NCI-H2029 treated with DMSO at 0.1 percent for 48 hours (cell line): ENCODE results near the gene KRTAP12-1.
"Not testable (repeated sequence)": the region's sequence is repeated elsewhere in the genome, so short reads cannot be mapped to it uniquely, and the experiment has no call there.

Experiments used
- DNase-seq: peaks from one replicate; lab custom pipeline; 2025; lab: John Stamatoyannopoulos, UW

Gene KRTAP12-1

GRCh38 chr21:44697811-44698734 is 16.1 kb upstream of the KRTAP12-1 start:
- DNase-seq: no peak

GRCh38 chr21:44697172-44697810 is 15.3 kb upstream of the KRTAP12-1 start, which contains the start of gene KRTAP10-12:
Gene KRTAP10-12 (plus strand): TSS chr21:44697172. CDS start chr21:44697202, 30 bp downstream.
- DNase-seq: not testable (repeated sequence)

- no peak for DNase-seq
These were observed 14.6 kb upstream of the KRTAP12-1 start for GRCh38 chr21:44696572-44696971.

- no peak for DNase-seq
These were observed 13.7 kb upstream of the KRTAP12-1 start for GRCh38 chr21:44695641-44696040.

GRCh38 chr21:44695184-44695583 is 13.2 kb upstream of the KRTAP12-1 start:
- no peak for DNase-seq

- DNase-seq: no peak
These were observed 12.8 kb upstream of the KRTAP12-1 start for GRCh38 chr21:44694776-44695175.

- no peak for DNase-seq
These were observed 11.0 kb upstream of the KRTAP12-1 start for GRCh38 chr21:44692798-44693512.

- DNase-seq: no peak
These were observed 9.7 kb upstream of the KRTAP12-1 start for GRCh38 chr21:44691686-44692085.

- DNase-seq: not testable (repeated sequence)
These were observed 7.8 kb upstream of the KRTAP12-1 start for GRCh38 chr21:44689740-44690139.

- DNase-seq: no peak
These were observed 5.7 kb upstream of the KRTAP12-1 start for GRCh38 chr21:44687671-44688070.

- no peak for DNase-seq
These were observed 5.0 kb upstream of the KRTAP12-1 start for GRCh38 chr21:44686843-44687561.

GRCh38 chr21:44686000-44686781 is 4.2 kb upstream of the KRTAP12-1 start:
- DNase-seq: no peak

- DNase-seq: not testable (repeated sequence)
These were observed 3.1 kb upstream of the KRTAP12-1 start for GRCh38 chr21:44685050-44685449.

- DNase-seq: no peak
These were observed 2.5 kb upstream of the KRTAP12-1 start for GRCh38 chr21:44684483-44684882.

- DNase-seq: no peak
These were observed 2.1 kb upstream of the KRTAP12-1 start for GRCh38 chr21:44684077-44684476.

GRCh38 chr21:44682580-44683151 is 703 bp upstream of the KRTAP12-1 start:
- DNase-seq: no peak

GRCh38 chr21:44681152-44681551 is 811 bp downstream of the KRTAP12-1 start:
- DNase-seq: no peak

- no peak for DNase-seq
These were observed 4.1 kb downstream of the KRTAP12-1 start for GRCh38 chr21:44677881-44678280.

GRCh38 chr21:44671911-44672310 is 10.1 kb downstream of the KRTAP12-1 start:
- no peak for DNase-seq

- no peak for DNase-seq
These were observed 11.1 kb downstream of the KRTAP12-1 start for GRCh38 chr21:44670642-44671432.
